CD4-positive, alpha-beta T cell (primary cell): Measurements from ENCODE around the gene ZG16B. TPM values are rescaled to one million over a fixed set of nuclear protein-coding genes. Genes with fewer than 3 reads are reported as not detected.

Experiments used
- ATAC-seq: fragments of 200-7000 bp; cut with Tn5 transposase; one replicate; pipeline ENCODE4 v1.10.0; 2022; ENCODE audit warnings: mild to moderate bottlenecking; ENCODE audit not compliant: poor library complexity
- CTCF ChIA-PET: fragments of 350-600 bp; sonication (Branson Sonifier 250); formaldehyde crosslinking; loops from one replicate; lab custom pipeline; 2021; ENCODE audit warnings: antibody characterized with exemption, inconsistent platforms; lab: Charles Lee
- POLR2A ChIA-PET: fragments of 350-600 bp; sonication (Branson Sonifier 250); formaldehyde crosslinking; loops from one replicate; lab custom pipeline; 2021; ENCODE audit warnings: antibody characterized with exemption, inconsistent platforms; lab: Charles Lee
- DNase-seq, 14 experiments: peaks; one replicate each; pipeline ENCODE4 v3.0.0-alpha.2; 2013 to 2020; ENCODE audit warnings: mixed read lengths in 2 of 14
- H3K27ac ChIP-seq, 2 donors: one replicate each; pipeline versions ENCODE4 v1.5.1 to v1.7.0; 2013; ENCODE audit warnings: low read length in 2 of 2, low read depth in 1 of 2, mild to moderate bottlenecking in 1 of 2
- H3K27me3 ChIP-seq, 2 experiments: 1 replicate in 1 of 2; 2 replicates in 1 of 2; pipeline versions ENCODE4 v1.6.1 to v1.7.0; 2013; ENCODE audit warnings: low read length in 2 of 2, control low read depth in 1 of 2, mild to moderate bottlenecking in 1 of 2, moderate library complexity in 1 of 2; ENCODE audit not compliant: insufficient read depth in 2 of 2, control insufficient read depth in 1 of 2
- H3K36me3 ChIP-seq: one replicate; pipeline ENCODE4 v1.6.1; 2013; ENCODE audit warnings: low read length, control low read depth; ENCODE audit not compliant: insufficient read depth
- H3K4me1 ChIP-seq: one replicate; pipeline ENCODE4 v1.6.1; 2013; ENCODE audit warnings: low read length, control low read depth; ENCODE audit not compliant: insufficient read depth
- H3K4me3 ChIP-seq: one replicate; pipeline ENCODE4 v1.5.1; 2013; ENCODE audit warnings: mild to moderate bottlenecking, low read length, moderate library complexity
- H3K9me3 ChIP-seq, 2 experiments: 1 replicate in 1 of 2; 2 replicates in 1 of 2; pipeline versions ENCODE4 v1.6.1 to v1.7.0; 2013; ENCODE audit warnings: low read length in 2 of 2, mild to moderate bottlenecking in 2 of 2, control low read depth in 1 of 2, moderate library complexity in 1 of 2; ENCODE audit not compliant: control insufficient read depth in 1 of 2, insufficient read depth in 1 of 2
- H3K27ac Mint-ChIP-seq: one replicate; pipeline ENCODE4 v1.8.0; 2020; ENCODE audit warnings: mixed read lengths
- H3K27me3 Mint-ChIP-seq: one replicate; pipeline ENCODE4 v1.8.0; 2021; ENCODE audit warnings: mixed read lengths
- H3K36me3 Mint-ChIP-seq: one replicate; pipeline ENCODE4 v1.8.0; 2021; ENCODE audit warnings: low read depth, mixed read lengths
- H3K4me1 Mint-ChIP-seq: one replicate; pipeline ENCODE4 v1.8.0; 2021; ENCODE audit warnings: low read depth, mixed read lengths
- H3K4me3 Mint-ChIP-seq: one replicate; pipeline ENCODE4 v1.8.0; 2020; ENCODE audit warnings: mild to moderate bottlenecking, mixed read lengths
- H3K9me3 Mint-ChIP-seq: one replicate; pipeline ENCODE4 v1.8.0; 2020; ENCODE audit warnings: mixed read lengths
- CTCF ChIP-seq: fragments of 200-600 bp; IDR thresholded peaks from one replicate; pipeline ENCODE4 v1.8.0; 2022; ENCODE audit warnings: antibody characterized with exemption, mild to moderate bottlenecking
- intact Hi-C, 2 experiments: fragments of 100-400 bp; cut with DNase I in 1 of 2; cut with micrococcal nuclease in 1 of 2; formaldehyde crosslinking; loops; one replicate each; pipeline versions ENCODE4 v1.15.1 to v1.9.0; 2023 to 2025; cut with DNase I, micrococcal nuclease
- total RNA-seq, 174 experiments: library from RNA in 2 of 174; stranded (reverse) in 2 of 174; gene quantifications; one replicate each; pipeline ENCODE4 v1.2.3 and lab custom pipeline; 2021 to 2026

The ZG16B gene
- total RNA-seq, 2 experiments from 2014 or later: not detected

GRCh38 chr16:2804728-2805127 is 25.4 kb upstream of the ZG16B start:
- CTCF ChIA-PET: no interaction called here
- H3K4me1 Mint-ChIP-seq: no peaks in the 10 kb centered on the region
- Histone ChIP-seq H3K4me1 (no peaks in the 10 kb centered on the region), H3K27ac (no peak overlapping the region), H3K9me3 (peaks cover 11 to 12% of the 10 kb centered on the region in 2 experiments), H3K36me3 (no peaks in the 10 kb centered on the region), H3K27me3 (peaks cover 0 to 6% of the 10 kb centered on the region in 2 experiments), H3K4me3 (no peak overlapping the region)
- TF ChIP-seq CTCF: no peak
- intact Hi-C loops: no loop called here
- H3K4me3 Mint-ChIP-seq: no peak overlapping the region
- ATAC-seq (no peak), DNase-seq (no peak)
- peaks cover 6% of the 10 kb centered on the region for H3K9me3 Mint-ChIP-seq
- POLR2A ChIA-PET: no interaction called here
- no peak overlapping the region for H3K27ac Mint-ChIP-seq
- H3K27me3 Mint-ChIP-seq: peaks cover 25% of the 10 kb centered on the region
- H3K36me3 Mint-ChIP-seq: no peaks in the 10 kb centered on the region

GRCh38 chr16:2806286-2806685 is 23.8 kb upstream of the ZG16B start:
- Mint-ChIP-seq H3K27ac (no peak overlapping the region), H3K4me1 (no peaks in the 10 kb centered on the region), H3K4me3 (no peak overlapping the region), H3K36me3 (no peaks in the 10 kb centered on the region), H3K9me3 (peaks cover 6% of the 10 kb centered on the region), H3K27me3 (peaks cover 32% of the 10 kb centered on the region)
- Histone ChIP-seq H3K27ac (no peak overlapping the region), H3K4me1 (no peaks in the 10 kb centered on the region), H3K27me3 (peaks cover 7 to 8% of the 10 kb centered on the region in 2 experiments), H3K9me3 (peaks cover 11 to 12% of the 10 kb centered on the region in 2 experiments), H3K36me3 (no peaks in the 10 kb centered on the region), H3K4me3 (no peak overlapping the region)
- ChIA-PET POLR2A (no interaction called here), CTCF (no interaction called here)
- DNase-seq (no peak), ATAC-seq (no peak)
- no peak for TF ChIP-seq CTCF
- intact Hi-C loops: no loop called here

- no peaks in the 10 kb centered on the region for H3K4me1 Mint-ChIP-seq
- H3K36me3 Mint-ChIP-seq: no peaks in the 10 kb centered on the region
- no peak overlapping the region for H3K27ac ChIP-seq
- H3K27me3 ChIP-seq: peaks cover 8 to 10% of the 10 kb centered on the region in 2 experiments
- no peaks in the 10 kb centered on the region for H3K36me3 ChIP-seq
- H3K9me3 ChIP-seq: peaks cover 11 to 12% of the 10 kb centered on the region in 2 experiments
- H3K4me1 ChIP-seq: no peaks in the 10 kb centered on the region
- no peak overlapping the region for H3K27ac Mint-ChIP-seq
- no peak overlapping the region for H3K4me3 Mint-ChIP-seq
- ATAC-seq (no peak), DNase-seq (no peak)
- ChIA-PET POLR2A (no interaction called here), CTCF (no interaction called here)
- intact Hi-C loops: no loop called here
- TF ChIP-seq CTCF: no peak
- peaks cover 32% of the 10 kb centered on the region for H3K27me3 Mint-ChIP-seq
- H3K9me3 Mint-ChIP-seq: peaks cover 5% of the 10 kb centered on the region
- H3K4me3 ChIP-seq: no peak overlapping the region
Observed at GRCh38 chr16:2808181-2808580, 21.9 kb upstream of the ZG16B start.
